GM11168 (cell line): ENCODE results near the gene TSPAN9.

ENCODE experiments used
- in situ Hi-C: fragments of 300-500 bp; cut with MboI; formaldehyde crosslinking; loops from one replicate; pipeline ENCODE4 v1.12.0; 2022; ENCODE audit warnings: low sequenced_read_pairs; ENCODE audit not compliant: unreplicated experiment

TSPAN9 gene

GRCh38 chr12:3252450-3252891 lies 175.3 kb downstream of the TSPAN9 start:
- in situ Hi-C loops = loop anchor here (25.0 kb wide), 1 partner anchor 115 kb away; no protein-coding TSS in a partner anchor

GRCh38 chr12:3253682-3254275 lies 176.6 kb downstream of the TSPAN9 start:
- in situ Hi-C loops = loop anchor here (25.0 kb wide), 1 partner anchor 116 kb away; no protein-coding TSS in a partner anchor

- in situ Hi-C loops = loop anchor here (25.0 kb wide), 1 partner anchor 118 kb away; no protein-coding TSS in a partner anchor
Measured at GRCh38 chr12:3255057-3255456, 177.9 kb downstream of the TSPAN9 start.

- in situ Hi-C loops = loop anchor here (25.0 kb wide), 1 partner anchor 119 kb away; no protein-coding TSS in a partner anchor
Measured at GRCh38 chr12:3256103-3256631, 179.0 kb downstream of the TSPAN9 start.

GRCh38 chr12:3257411-3257810 lies 180.2 kb downstream of the TSPAN9 start:
- in situ Hi-C loops = loop anchor here (25.0 kb wide), 1 partner anchor 120 kb away; no protein-coding TSS in a partner anchor

GRCh38 chr12:3259973-3260372 lies 182.8 kb downstream of the TSPAN9 start:
- in situ Hi-C loops = loop anchor here (25.0 kb wide), 1 partner anchor 123 kb away; no protein-coding TSS in a partner anchor

DNA sequence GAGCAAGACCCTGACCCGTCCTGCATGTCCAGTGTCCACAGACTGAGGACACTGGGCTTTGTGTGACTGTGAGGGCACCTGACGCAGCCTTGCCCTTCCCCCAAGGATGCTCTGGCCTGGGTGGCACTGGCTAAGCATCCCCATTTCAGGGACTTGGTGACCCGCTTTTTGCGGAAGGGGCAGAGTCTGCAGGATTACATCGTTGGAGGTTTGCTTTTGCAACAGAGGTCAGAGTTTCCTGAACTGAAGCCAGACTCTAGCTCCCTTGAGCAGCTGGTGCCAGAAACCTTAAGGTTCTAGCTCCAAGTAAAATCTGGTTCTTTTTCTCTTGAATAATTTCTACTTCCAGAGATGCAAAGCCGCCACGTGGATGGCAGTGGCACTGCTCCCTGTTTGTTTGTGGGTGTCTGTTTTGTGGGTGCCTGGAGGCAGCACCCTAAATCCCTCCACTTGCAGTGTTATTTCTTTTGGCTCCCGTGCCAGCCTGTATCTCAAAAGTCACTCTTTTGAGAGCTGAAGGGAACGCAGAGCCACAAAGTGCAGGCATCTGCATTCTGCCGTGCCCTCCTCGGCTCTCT lies 184.7 kb downstream of the TSPAN9 start:
- in situ Hi-C loops = loop anchor here (25.0 kb wide), 1 partner anchor 125 kb away; no protein-coding TSS in a partner anchor

DNA sequence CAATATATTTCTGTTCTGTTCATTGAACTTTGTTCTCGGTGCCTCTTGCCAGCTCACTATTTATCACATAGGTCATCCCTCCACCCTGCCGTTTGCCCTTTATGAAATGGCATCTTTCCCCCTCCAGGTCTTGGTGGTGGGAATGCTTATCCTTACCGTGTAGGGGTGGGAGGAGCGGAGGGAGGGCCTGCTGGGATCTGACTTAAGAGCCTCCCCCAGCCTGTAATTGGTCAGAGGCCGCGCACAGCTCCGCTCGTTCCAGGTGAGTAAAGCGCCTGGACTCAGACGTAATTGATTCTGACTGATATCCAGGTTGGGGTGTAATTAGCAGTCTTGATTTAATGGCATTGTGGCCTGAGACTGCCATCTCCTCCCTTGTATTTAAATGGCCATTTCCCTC lies 185.3 kb downstream of the TSPAN9 start:
- in situ Hi-C loops = loop anchor here (25.0 kb wide), 1 partner anchor 125 kb away; no protein-coding TSS in a partner anchor

- in situ Hi-C loops = loop anchor here (25.0 kb wide), 1 partner anchor 126 kb away; no protein-coding TSS in a partner anchor
Measured at GRCh38 chr12:3263282-3263681, 186.1 kb downstream of the TSPAN9 start.

DNA sequence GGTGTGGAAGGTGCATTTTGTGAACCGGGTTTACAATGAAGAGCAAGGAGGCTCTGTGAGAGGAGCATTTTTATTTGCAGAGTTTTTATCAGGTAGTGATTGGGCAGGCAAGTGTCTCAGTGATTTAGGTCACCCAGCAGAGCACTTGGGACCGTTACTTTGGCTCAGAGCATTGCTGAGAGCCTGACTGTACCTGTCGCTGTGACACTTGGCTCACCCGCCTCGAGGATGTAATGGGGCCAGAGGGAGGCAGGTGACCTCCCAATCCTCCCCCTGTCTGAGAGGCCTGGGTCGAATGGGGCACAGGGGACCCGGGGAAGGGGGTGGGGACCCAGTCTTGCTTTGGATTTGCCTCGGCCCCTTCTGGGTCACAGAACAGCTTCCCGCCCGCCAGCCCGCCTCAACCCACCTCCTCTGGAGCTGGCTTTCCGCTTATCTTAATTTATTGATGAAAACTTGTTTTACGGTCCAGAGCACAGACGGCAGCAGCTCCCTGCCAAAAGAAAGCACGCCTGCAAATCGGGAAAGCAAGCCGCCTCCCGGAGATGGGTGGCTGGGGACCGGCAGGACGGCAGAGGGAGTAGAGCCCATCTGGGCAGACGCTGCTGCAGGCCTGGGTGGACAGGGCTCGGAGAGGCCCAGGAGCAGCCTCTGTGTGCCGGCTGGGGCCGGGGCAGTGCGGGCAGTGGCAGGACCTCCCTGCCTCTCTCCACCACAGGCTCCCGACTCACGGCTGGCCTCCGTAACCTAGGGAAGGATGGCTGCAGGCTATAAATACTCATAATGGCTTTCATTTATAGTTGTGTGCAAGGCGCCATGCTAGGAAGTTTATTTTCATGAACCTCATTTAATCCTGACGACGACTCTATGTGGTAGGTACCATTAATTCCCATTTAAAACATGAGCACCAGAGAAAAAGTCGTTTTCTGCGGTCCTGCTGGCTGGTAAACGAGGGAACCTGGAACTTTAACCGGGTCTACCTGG lies 187.1 kb downstream of the TSPAN9 start:
- in situ Hi-C loops = loop anchor here (25.0 kb wide), 1 partner anchor 127 kb away; no protein-coding TSS in a partner anchor

DNA sequence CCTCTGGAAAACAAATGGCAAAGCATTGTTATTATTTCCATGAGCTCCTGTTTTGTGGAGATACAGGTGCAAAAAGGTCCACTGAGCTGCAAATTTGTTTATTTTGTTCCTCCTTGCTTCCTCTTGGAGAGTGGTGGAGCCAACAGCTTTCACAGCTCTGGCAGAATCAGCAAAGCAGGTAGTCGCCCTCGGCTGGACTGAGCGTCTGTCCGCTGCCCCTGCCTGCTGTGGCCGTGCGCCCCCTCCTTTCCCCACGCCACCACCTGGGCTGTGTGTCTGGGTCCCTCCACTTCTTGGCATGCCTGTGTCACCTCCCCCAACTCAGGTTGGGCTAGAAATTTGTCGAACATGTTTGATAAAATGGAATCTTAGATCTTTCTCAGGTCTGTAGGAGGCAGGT lies 188.2 kb downstream of the TSPAN9 start:
- in situ Hi-C loops = loop anchor here (25.0 kb wide), 1 partner anchor 128 kb away; no protein-coding TSS in a partner anchor

- in situ Hi-C loops = loop anchor here (25.0 kb wide), 1 partner anchor 129 kb away; no protein-coding TSS in a partner anchor
Measured at GRCh38 chr12:3266638-3267037, 189.5 kb downstream of the TSPAN9 start.

DNA sequence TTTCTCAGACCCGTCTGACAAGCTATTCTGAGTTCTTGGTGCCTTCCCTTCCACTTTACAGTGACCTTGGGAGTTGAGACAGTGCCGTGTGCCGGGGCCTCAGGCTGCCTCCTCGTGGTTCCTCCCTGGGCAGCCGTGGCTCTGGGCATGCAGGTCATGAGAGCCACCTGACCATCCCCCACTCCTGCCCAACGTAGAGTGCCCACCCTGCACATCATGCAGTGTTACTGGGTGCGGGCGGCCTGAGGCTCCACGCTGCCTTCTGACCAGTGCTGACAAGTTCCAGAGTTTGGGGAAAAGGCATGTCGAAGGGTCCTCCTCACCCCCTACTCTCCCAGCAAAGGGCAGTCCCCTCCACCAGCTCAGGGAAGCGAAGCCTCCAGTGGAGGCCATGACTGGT lies 190.5 kb downstream of the TSPAN9 start:
- in situ Hi-C loops = loop anchor here (25.0 kb wide), 1 partner anchor 130 kb away; no protein-coding TSS in a partner anchor

- in situ Hi-C loops = loop anchor here (25.0 kb wide), 1 partner anchor 132 kb away; no protein-coding TSS in a partner anchor
Measured at GRCh38 chr12:3269594-3269993, 192.4 kb downstream of the TSPAN9 start.

DNA sequence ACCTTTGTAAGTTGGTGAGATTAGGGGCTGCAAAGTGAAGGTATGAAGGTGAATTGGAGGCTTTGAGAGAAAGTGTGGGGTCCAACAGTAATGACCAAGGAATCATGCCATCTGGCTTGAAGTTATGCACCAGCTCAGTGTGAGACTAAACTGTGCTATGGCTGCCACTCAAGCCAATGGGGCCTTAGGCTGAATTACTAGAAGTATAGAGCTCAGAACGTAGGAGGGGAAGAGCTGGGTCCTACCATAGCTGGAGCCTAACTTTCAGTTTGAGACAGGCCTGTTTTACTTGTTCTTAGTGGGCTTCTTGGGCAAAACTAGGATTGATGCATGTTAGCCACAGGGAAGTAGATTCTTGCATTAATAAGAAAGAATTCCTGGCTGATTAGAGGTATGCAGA lies 194.0 kb downstream of the TSPAN9 start:
- in situ Hi-C loops = loop anchor here (25.0 kb wide), 1 partner anchor 134 kb away; no protein-coding TSS in a partner anchor

DNA sequence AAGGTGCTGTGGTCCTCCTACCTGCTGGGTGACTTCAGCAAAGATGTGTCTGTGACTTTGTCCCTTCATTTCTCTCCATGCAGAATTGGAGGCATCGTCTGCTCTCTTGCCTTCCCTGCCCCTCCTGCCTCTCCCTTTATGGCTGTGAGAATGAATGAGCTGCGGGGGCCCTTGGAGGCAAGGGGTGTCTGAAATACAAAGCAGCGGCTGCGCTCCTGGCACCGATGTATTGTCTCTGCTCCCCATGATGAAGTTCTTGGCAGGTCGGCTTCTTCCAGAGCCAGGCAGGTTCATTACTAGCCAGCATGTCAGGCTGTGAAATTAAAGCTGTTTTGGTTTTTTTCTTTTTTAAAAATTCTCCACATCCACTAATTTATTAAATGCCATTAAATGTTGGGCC lies 194.5 kb downstream of the TSPAN9 start:
- in situ Hi-C loops = loop anchor here (25.0 kb wide), 1 partner anchor 134 kb away; no protein-coding TSS in a partner anchor

DNA sequence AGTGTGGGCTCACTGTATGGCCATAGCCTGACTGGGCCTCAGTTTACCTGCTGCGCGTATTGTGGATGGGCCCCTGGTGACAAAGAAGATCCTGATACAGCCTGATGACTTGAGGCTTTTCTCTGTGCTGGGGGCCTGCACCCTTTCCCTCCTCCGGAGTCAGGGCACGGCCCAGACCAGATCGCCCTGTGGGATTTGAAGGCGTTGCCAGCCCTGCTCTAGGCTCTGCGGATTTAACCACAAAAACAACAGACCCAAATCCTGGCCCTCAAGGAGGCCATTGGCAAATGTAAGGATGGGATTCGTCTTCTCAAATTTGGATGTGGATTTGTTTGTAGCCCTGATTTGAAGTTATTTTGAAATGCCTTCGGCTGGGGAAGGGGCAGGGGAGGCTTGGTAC lies 195.8 kb downstream of the TSPAN9 start:
- in situ Hi-C loops = loop anchor here (25.0 kb wide), 1 partner anchor 136 kb away; no protein-coding TSS in a partner anchor

DNA sequence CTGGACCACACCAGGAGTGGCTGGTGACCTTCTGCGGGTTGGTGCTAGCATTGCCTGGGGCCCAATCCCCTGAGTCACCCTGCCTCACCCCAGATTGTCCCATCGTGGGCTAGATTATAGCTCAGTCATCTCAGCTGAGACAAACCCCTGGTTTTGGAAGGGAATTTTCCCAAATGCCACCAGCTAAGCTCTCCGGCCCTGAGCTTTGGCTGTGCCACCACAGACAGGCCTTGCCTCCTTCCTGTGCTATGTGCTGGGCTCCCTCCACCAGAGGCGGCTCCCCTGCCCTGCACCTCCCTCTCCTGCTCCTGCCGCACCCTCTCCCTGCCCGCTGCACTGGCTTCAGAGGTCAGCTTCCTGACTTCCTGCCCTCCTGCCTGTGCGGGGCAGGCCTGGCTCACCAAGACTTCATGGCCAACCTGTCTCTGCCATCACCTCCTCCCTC lies 196.3 kb downstream of the TSPAN9 start:
- in situ Hi-C loops = loop anchor here (25.0 kb wide), 1 partner anchor 136 kb away; no protein-coding TSS in a partner anchor

- in situ Hi-C loops = loop anchor here (25.0 kb wide), 1 partner anchor 137 kb away; no protein-coding TSS in a partner anchor
Measured at GRCh38 chr12:3274664-3275063, 197.5 kb downstream of the TSPAN9 start.
